H1 (cell line): ENCODE measurements around the gene TET2.

Experiments
- CREB1 ChIP-seq: IDR thresholded peaks from 2 replicates; pipeline ENCODE4 v1.6.1; 2012; ENCODE audit warnings: inconsistent platforms
- PHF8 ChIP-seq: fragments of 200-600 bp; sonication (generic); conservative IDR thresholded peaks from 2 replicates; pipeline ENCODE4 v1.7.1; 2012; ENCODE audit warnings: low read depth, mild to moderate bottlenecking, inconsistent platforms, low read length, moderate library complexity
- POLR2A ChIP-seq, 2 experiments: IDR thresholded peaks; 1 replicate in 1 of 2; 2 replicates in 1 of 2; pipeline ENCODE4 v1.6.1; 2011; ENCODE audit warnings: low read depth in 2 of 2, low read length in 2 of 2, mild to moderate bottlenecking in 2 of 2; ENCODE audit errors: control extremely low read depth in 1 of 2
- POLR2AphosphoS5 ChIP-seq: IDR thresholded peaks from 2 replicates; pipeline ENCODE4 v1.6.1; 2011; ENCODE audit warnings: low read depth, low read length
- SIN3A ChIP-seq, 2 experiments: IDR thresholded peaks in 1 of 2; conservative IDR thresholded peaks in 1 of 2; 2 replicates each; pipeline ENCODE4 v1.6.1; 2011 to 2012; ENCODE audit warnings: low read length in 2 of 2, improper control_type of control experiment in 1 of 2, low read depth in 1 of 2, mild to moderate bottlenecking in 1 of 2
- SP4 ChIP-seq: IDR thresholded peaks from 2 replicates; pipeline ENCODE4 v1.6.1; 2012; ENCODE audit warnings: low read length, inconsistent platforms
- TAF1 ChIP-seq: IDR thresholded peaks from 2 replicates; pipeline ENCODE4 v1.6.1; 2011; ENCODE audit warnings: mild to moderate bottlenecking, low read depth, low read length
- TF ChIP-seq, protein P1 (sequence below): IDR thresholded peaks from 2 replicates; pipeline ENCODE4 v1.6.1; 2011; ENCODE audit warnings: low read length, improper control_type of control experiment
- TF ChIP-seq, protein P2 (sequence below), 3 experiments: IDR thresholded peaks; 1 replicate in 2 of 3; 2 replicates in 1 of 3; pipeline versions ENCODE4 v1.5.1 to v1.6.1; 2011; ENCODE audit warnings: low read length in 3 of 3, mild to moderate bottlenecking in 3 of 3, inconsistent platforms in 2 of 3, low read depth in 1 of 3, moderate library complexity in 1 of 3; ENCODE audit not compliant: insufficient read depth in 1 of 3; ENCODE audit errors: control extremely low read depth in 1 of 3
- TF ChIP-seq, protein P3 (sequence below): IDR thresholded peaks from 2 replicates; pipeline ENCODE4 v1.6.1; 2012; ENCODE audit warnings: inconsistent platforms
- TF ChIP-seq, protein P4 (sequence below): IDR thresholded peaks from 2 replicates; pipeline ENCODE4 v1.6.1; 2012; ENCODE audit warnings: inconsistent platforms

DNA sequence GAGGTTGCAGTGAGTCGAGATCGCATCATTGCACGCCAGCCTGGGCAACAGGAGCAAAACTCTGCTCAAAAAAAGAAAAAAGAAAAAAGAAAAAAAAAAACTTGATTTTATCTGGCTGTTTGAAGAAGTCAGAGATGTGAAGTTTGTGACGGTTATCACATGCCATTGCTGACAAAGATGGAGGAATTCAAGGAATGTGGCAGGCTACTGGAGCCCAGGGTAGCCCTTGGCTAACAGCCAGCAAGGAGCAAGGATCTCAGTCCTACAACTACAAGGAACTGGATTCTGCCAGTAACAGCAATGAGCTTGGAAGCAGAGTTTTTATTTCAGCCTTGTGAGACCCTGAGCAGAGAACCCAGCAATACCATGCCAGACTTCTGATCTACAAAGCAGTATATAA, 24.3 kb upstream of the TET2 start:
- TF ChIP-seq, protein P1, sequence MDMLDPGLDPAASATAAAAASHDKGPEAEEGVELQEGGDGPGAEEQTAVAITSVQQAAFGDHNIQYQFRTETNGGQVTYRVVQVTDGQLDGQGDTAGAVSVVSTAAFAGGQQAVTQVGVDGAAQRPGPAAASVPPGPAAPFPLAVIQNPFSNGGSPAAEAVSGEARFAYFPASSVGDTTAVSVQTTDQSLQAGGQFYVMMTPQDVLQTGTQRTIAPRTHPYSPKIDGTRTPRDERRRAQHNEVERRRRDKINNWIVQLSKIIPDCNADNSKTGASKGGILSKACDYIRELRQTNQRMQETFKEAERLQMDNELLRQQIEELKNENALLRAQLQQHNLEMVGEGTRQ: no peak
- TF ChIP-seq, protein P2, sequence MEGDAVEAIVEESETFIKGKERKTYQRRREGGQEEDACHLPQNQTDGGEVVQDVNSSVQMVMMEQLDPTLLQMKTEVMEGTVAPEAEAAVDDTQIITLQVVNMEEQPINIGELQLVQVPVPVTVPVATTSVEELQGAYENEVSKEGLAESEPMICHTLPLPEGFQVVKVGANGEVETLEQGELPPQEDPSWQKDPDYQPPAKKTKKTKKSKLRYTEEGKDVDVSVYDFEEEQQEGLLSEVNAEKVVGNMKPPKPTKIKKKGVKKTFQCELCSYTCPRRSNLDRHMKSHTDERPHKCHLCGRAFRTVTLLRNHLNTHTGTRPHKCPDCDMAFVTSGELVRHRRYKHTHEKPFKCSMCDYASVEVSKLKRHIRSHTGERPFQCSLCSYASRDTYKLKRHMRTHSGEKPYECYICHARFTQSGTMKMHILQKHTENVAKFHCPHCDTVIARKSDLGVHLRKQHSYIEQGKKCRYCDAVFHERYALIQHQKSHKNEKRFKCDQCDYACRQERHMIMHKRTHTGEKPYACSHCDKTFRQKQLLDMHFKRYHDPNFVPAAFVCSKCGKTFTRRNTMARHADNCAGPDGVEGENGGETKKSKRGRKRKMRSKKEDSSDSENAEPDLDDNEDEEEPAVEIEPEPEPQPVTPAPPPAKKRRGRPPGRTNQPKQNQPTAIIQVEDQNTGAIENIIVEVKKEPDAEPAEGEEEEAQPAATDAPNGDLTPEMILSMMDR (IDR thresholded peaks at IDR 0.05; ENCODE audit: control extremely low read depth in 1 of 3, insufficient read depth in 1 of 3, low read depth in 1 of 3, low read length in 3 of 3): no peak
- TF ChIP-seq, protein P3, sequence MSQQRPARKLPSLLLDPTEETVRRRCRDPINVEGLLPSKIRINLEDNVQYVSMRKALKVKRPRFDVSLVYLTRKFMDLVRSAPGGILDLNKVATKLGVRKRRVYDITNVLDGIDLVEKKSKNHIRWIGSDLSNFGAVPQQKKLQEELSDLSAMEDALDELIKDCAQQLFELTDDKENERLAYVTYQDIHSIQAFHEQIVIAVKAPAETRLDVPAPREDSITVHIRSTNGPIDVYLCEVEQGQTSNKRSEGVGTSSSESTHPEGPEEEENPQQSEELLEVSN: no peak
- no peak for TF ChIP-seq POLR2A (IDR thresholded peaks at IDR 0.05; ENCODE audit: control extremely low read depth in 1 of 2, low read depth in 2 of 2, low read length in 2 of 2)
- no peak for TF ChIP-seq PHF8
- TF ChIP-seq CREB1: no peak
- TF ChIP-seq, protein P4, sequence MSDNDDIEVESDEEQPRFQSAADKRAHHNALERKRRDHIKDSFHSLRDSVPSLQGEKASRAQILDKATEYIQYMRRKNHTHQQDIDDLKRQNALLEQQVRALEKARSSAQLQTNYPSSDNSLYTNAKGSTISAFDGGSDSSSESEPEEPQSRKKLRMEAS: no peak
- no peak for TF ChIP-seq POLR2AphosphoS5
- no peak for TF ChIP-seq TAF1
- TF ChIP-seq SIN3A (conservative IDR thresholded peaks at IDR 0.05 in 1 of 2, IDR thresholded peaks at IDR 0.05 in 1 of 2; ENCODE audit: low read depth in 1 of 2, low read length in 2 of 2): no peak
- no peak for TF ChIP-seq SP4
